Vagina (tissue), 2 donors: ENCODE results near the gene ISCU.

Source experiments
- POLR2A ChIP-seq, 2 donors: fragments of 450-650 bp; IDR thresholded peaks; one replicate each; pipeline ENCODE4 v1.6.1; 2017; ENCODE audit warnings: antibody characterized with exemption in 2 of 2, mild to moderate bottlenecking in 2 of 2, moderate library complexity in 2 of 2
- POLR2AphosphoS5 ChIP-seq, 2 donors: sonication (generic); formaldehyde crosslinking; IDR thresholded peaks; one replicate each; pipeline ENCODE4 v1.9.0; 2017; ENCODE audit warnings: antibody characterized with exemption in 2 of 2, mild to moderate bottlenecking in 2 of 2, low read depth in 1 of 2; ENCODE audit not compliant: insufficient read depth in 1 of 2
- TF ChIP-seq, protein P1 (sequence below), 3 experiments: fragments of 450-650 bp in 2 of 3; fragments of 200-600 bp in 1 of 3; sonication (generic) in 1 of 3; IDR thresholded peaks; one replicate each; pipeline ENCODE4 v1.5.1; 2017 to 2019; ENCODE audit warnings: antibody characterized with exemption in 3 of 3, mild to moderate bottlenecking in 2 of 3, moderate library complexity in 2 of 3

DNA sequence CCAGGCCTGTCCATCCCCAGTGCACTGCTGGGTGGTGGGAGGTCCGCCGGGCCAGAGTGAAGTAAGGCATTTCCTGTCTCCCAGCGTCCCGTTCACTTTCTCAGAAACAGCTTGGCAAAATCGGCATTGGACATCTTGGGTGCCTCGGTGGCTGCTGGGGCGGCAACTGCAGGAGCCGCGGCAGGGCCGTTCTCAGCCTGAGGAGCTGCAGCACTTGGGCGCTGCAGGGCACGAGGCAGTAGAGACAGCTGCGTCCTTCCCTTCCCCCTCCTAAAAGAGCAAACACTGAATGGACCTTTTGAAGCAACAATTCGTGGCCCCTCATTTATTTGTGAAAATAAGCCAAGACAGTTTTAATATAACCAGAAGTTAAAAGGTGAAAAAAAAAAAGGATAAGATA is 39.0 kb upstream of the ISCU start:
- TF ChIP-seq, protein P1, sequence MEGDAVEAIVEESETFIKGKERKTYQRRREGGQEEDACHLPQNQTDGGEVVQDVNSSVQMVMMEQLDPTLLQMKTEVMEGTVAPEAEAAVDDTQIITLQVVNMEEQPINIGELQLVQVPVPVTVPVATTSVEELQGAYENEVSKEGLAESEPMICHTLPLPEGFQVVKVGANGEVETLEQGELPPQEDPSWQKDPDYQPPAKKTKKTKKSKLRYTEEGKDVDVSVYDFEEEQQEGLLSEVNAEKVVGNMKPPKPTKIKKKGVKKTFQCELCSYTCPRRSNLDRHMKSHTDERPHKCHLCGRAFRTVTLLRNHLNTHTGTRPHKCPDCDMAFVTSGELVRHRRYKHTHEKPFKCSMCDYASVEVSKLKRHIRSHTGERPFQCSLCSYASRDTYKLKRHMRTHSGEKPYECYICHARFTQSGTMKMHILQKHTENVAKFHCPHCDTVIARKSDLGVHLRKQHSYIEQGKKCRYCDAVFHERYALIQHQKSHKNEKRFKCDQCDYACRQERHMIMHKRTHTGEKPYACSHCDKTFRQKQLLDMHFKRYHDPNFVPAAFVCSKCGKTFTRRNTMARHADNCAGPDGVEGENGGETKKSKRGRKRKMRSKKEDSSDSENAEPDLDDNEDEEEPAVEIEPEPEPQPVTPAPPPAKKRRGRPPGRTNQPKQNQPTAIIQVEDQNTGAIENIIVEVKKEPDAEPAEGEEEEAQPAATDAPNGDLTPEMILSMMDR (IDR thresholded peaks at IDR 0.05) = no peak
- TF ChIP-seq POLR2A (IDR thresholded peaks at IDR 0.05) (no peak), POLR2AphosphoS5 (IDR thresholded peaks at IDR 0.05; ENCODE audit: insufficient read depth in 1 of 2, low read depth in 1 of 2) (no peak)
